ENCODE data around the gene FAM168A. TPM values are rescaled to one million over a fixed set of nuclear protein-coding genes. Genes with fewer than 3 reads are reported as not detected.

Gene FAM168A
- total and polyA plus RNA-seq, 2 of the 8 experiments (the other 6 are each of a cell fraction or from before 2014, with no cell fraction given): 17.1 to 21.6 TPM

DNA sequence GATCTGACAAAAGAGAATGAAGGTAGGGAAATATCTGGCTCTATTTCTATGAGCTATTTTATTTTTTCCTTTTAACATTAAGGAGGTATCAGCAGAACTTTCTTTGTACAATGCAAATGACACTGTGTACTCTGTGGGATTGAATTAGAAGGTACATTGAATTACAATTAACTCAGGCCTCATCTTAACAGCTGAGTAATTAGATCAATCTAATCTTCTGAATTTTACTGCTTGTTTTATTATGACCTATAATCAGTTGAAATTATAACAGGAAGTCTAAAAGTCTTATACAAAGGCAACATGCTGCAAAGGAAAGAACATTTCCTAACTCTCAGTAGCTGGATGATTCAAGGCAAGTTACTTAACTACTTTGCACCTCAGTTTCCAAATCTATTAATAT, 151.9 kb downstream of the FAM168A start:
- H4K20me1 ChIP-seq (replicated peaks in 1 of 2; ENCODE audit: control insufficient read depth in 1 of 2, insufficient read depth in 2 of 2, low read length in 2 of 2): no peaks in the 10 kb centered on the region
- no peak overlapping the region for H4K5ac ChIP-seq (ENCODE audit: insufficient read length, low read depth, low read length)
- no peaks in the 10 kb centered on the region for H3K23me2 ChIP-seq (ENCODE audit: low read depth, low read length)
- no peak overlapping the region for H3K18ac ChIP-seq (ENCODE audit: extremely low read depth, low read length)
- H3K79me1 ChIP-seq (ENCODE audit: low read depth, low read length): no peaks in the 10 kb centered on the region; the same call in 1 of the 2 replicates
- no peak overlapping the region for H3K4me3 ChIP-seq (ENCODE audit: extremely low read depth in 1 of 4, insufficient read depth in 2 of 4, low read depth in 3 of 4, low read length in 4 of 4)
- H3K27ac ChIP-seq (ENCODE audit: low read depth, low read length): no peak overlapping the region
- no peak overlapping the region for H2BK5ac ChIP-seq (ENCODE audit: low read depth, low read length)
- DNase-seq (ENCODE audit: low read depth in 1 of 2, low spot score in 2 of 2) (no peak), FAIRE-seq (no peak)
- H2BK20ac ChIP-seq (ENCODE audit: low read length): no peak overlapping the region
- H2AFZ ChIP-seq (ENCODE audit: low read length): no peak overlapping the region
- no peak overlapping the region for H3K9ac ChIP-seq (replicated peaks in 1 of 4; ENCODE audit: extremely low read depth in 1 of 4, low read depth in 3 of 4, low read length in 3 of 4)
- H3K14ac ChIP-seq (ENCODE audit: insufficient read length): no peak overlapping the region
- no peak overlapping the region for H4K8ac ChIP-seq (ENCODE audit: extremely low read depth, insufficient read depth, low read length)
- H3K56ac ChIP-seq (replicated peaks; ENCODE audit: insufficient read length, low read depth, low read length): no peak overlapping the region
- peaks cover 0 to 2% (median 0%) of the 10 kb centered on the region in 4 experiments; a peak in 3 of 7 replicates for H3K4me1 ChIP-seq (replicated peaks in 1 of 4; ENCODE audit: control insufficient read depth in 3 of 4, insufficient read depth in 4 of 4, low read length in 3 of 4)
- no peak for TF ChIP-seq POLR2AphosphoS5 (IDR thresholded peaks at IDR 0.05; ENCODE audit: low read depth, low read length)
- no peak for TF ChIP-seq BACH1 (IDR thresholded peaks at IDR 0.05; ENCODE audit: low read length)
- TF ChIP-seq RBBP5 (IDR thresholded peaks at IDR 0.05; ENCODE audit: borderline replicate concordance, low read depth, low read length): no peak
- no peak overlapping the region for H2BK120ac ChIP-seq (replicated peaks; ENCODE audit: low read depth, low read length)
- H2BK15ac ChIP-seq (ENCODE audit: low read length): no peak overlapping the region
- H3K27me3 ChIP-seq (replicated peaks in 1 of 4; ENCODE audit: control insufficient read depth in 3 of 4, extremely low read depth in 1 of 4, insufficient read depth in 3 of 4, low read length in 3 of 4): no peaks in the 10 kb centered on the region
- H3K9me3 ChIP-seq (ENCODE audit: insufficient read depth in 2 of 2, low read depth in 1 of 2, low read length in 1 of 2): no peaks in the 10 kb centered on the region
- H3K4ac ChIP-seq (replicated peaks; ENCODE audit: insufficient read length, low read depth, low read length): no peak overlapping the region
- no peak overlapping the region for H2AK5ac ChIP-seq (ENCODE audit: low read depth, low read length)
- CTCF ChIA-PET (ENCODE audit: partially characterized antibody): interaction anchor here (0.6 to 1.8 kb wide), 4 partner anchors 9 to 215 kb away, joined by 3 read pairs; no protein-coding TSS in a partner anchor
- POLR2A ChIA-PET (ENCODE audit: partially characterized antibody): no interaction called here
- no peak overlapping the region for H4K91ac ChIP-seq (replicated peaks; ENCODE audit: insufficient read length, low read length)
- no peak overlapping the region for H3K4me2 ChIP-seq (ENCODE audit: insufficient read depth in 1 of 2, low read depth in 2 of 2, low read length in 2 of 2)
- H3K23ac ChIP-seq (ENCODE audit: insufficient read length): no peak overlapping the region
- H2BK12ac ChIP-seq (ENCODE audit: low read depth, low read length): no peak overlapping the region
- no peaks in the 10 kb centered on the region for H3K36me3 ChIP-seq (ENCODE audit: control insufficient read depth in 2 of 4, insufficient read depth in 4 of 4, low read length in 3 of 4)
- no peaks in the 10 kb centered on the region for H3K79me2 ChIP-seq (ENCODE audit: control insufficient read depth in 1 of 2, insufficient read depth in 2 of 2, low read length in 2 of 2)

All from H1 (cell line).